ENCODE data around the gene CTPS2. TPM values are rescaled to one million over a fixed set of nuclear protein-coding genes. Genes with fewer than 3 reads are reported as not detected.

CTPS2 gene
- polyA plus RNA-seq, 3 donors: 1.4 to 3.4 (median 2.8) TPM

DNA sequence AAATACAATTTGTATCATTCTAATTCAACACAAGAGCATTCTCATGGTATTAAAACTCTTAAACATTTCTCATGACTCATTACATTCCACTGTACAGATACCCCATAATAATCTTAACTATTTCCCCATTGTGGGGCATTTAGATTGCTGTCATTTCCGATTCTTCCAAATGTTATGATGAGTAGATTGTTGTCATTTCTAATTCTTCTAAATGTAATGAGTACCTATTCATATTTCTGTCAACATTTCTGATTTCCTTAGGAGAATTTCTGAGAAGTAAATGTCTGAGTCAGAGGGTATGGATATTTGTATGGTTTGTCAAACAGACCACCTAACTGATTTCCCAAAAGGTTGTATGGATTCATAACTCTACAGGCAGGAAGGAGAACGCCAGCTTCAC lies 54.2 kb downstream of the CTPS2 start:
- H2AFZ ChIP-seq (ENCODE audit: insufficient read depth, low read depth, low read length, poor library complexity, severe bottlenecking): no peak overlapping the region
- no peaks in the 10 kb centered on the region for H3K9me3 Mint-ChIP-seq
- H3K9me3 ChIP-seq (replicated peaks in 1 of 2; ENCODE audit: control insufficient read depth in 1 of 2, insufficient read depth in 1 of 2, low read length in 2 of 2): no peaks in the 10 kb centered on the region
- H3K4me2 ChIP-seq (replicated peaks; ENCODE audit: extremely low read depth, low read length, poor library complexity, severe bottlenecking): no peak overlapping the region
- WGBS (ENCODE audit: insufficient coverage): no CpG with 5 or more reads among the region's 2 CpGs
- no peaks in the 10 kb centered on the region for H3K79me2 ChIP-seq (ENCODE audit: insufficient read depth, low read length)
- H3K27me3 Mint-ChIP-seq (ENCODE audit: low read depth in 3 of 3): peaks cover 0 to 23% (median 0%) of the 10 kb centered on the region in 3 donors
- no peaks in the 10 kb centered on the region for H4K20me1 ChIP-seq (ENCODE audit: insufficient read depth, low read length)
- no peak overlapping the region for H3K27ac ChIP-seq (ENCODE audit: low read depth in 1 of 2, low read length in 2 of 2)
- H3K27me3 ChIP-seq (ENCODE audit: control insufficient read depth in 2 of 2, insufficient read depth in 2 of 2, low read length in 2 of 2): peaks cover 0 to 9% of the 10 kb centered on the region in 2 donors
- intact Hi-C loops (cut with micrococcal nuclease): no loop called here
- H3K4me3 Mint-ChIP-seq: no peak overlapping the region
- TF ChIP-seq, protein P1, sequence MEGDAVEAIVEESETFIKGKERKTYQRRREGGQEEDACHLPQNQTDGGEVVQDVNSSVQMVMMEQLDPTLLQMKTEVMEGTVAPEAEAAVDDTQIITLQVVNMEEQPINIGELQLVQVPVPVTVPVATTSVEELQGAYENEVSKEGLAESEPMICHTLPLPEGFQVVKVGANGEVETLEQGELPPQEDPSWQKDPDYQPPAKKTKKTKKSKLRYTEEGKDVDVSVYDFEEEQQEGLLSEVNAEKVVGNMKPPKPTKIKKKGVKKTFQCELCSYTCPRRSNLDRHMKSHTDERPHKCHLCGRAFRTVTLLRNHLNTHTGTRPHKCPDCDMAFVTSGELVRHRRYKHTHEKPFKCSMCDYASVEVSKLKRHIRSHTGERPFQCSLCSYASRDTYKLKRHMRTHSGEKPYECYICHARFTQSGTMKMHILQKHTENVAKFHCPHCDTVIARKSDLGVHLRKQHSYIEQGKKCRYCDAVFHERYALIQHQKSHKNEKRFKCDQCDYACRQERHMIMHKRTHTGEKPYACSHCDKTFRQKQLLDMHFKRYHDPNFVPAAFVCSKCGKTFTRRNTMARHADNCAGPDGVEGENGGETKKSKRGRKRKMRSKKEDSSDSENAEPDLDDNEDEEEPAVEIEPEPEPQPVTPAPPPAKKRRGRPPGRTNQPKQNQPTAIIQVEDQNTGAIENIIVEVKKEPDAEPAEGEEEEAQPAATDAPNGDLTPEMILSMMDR (IDR thresholded peaks at IDR 0.05): no peak
- no peaks in the 10 kb centered on the region for H3K36me3 ChIP-seq (replicated peaks in 1 of 2; ENCODE audit: control insufficient read depth in 1 of 2, insufficient read depth in 2 of 2, low read length in 2 of 2)
- H3K27ac Mint-ChIP-seq: no peak overlapping the region
- H3K9ac ChIP-seq (ENCODE audit: insufficient read depth, low read length, poor library complexity, severe bottlenecking): no peak overlapping the region
- peaks cover 1 to 3% of the 10 kb centered on the region in 2 donors for H3K36me3 Mint-ChIP-seq
- no peaks in the 10 kb centered on the region for H3K4me1 ChIP-seq (ENCODE audit: control insufficient read depth in 1 of 2, insufficient read depth in 2 of 2, low read length in 2 of 2)
- no peak overlapping the region for H3K4me3 ChIP-seq (replicated peaks in 1 of 3; ENCODE audit: low read depth in 2 of 3, low read length in 3 of 3)
- DNase-seq: no peak
- no peaks in the 10 kb centered on the region for H3K4me1 Mint-ChIP-seq

DNA sequence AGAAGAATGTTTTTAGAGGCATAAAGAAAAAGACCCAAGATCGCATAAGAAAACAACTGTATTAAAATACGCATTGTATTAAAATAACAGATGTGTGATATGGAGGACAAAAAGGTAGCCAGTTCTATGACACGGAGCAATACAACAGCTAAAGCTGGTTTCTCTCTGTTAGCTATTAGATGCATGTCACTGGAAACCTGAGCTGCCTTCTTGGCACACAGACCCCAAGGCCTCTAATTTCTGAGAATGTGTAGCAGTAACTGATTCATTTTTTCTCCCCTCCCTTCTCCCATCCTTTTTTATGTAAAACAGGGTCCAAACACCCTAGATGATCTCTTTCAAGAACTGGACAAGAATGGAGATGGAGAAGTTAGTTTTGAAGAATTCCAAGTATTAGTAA lies 58.4 kb downstream of the CTPS2 start:
- peaks cover 0 to 2% (median 0%) of the 10 kb centered on the region in 7 donors for H3K9me3 Mint-ChIP-seq
- H3K4me3 Mint-ChIP-seq: no peak overlapping the region
- Histone ChIP-seq H3K9me3 (replicated peaks in 1 of 2; ENCODE audit: control insufficient read depth in 1 of 2, insufficient read depth in 1 of 2, low read length in 2 of 2) (no peaks in the 10 kb centered on the region), H4K20me1 (ENCODE audit: insufficient read depth, low read length) (no peaks in the 10 kb centered on the region), H3K79me2 (ENCODE audit: insufficient read depth, low read length) (no peaks in the 10 kb centered on the region), H3K27ac (ENCODE audit: low read depth in 1 of 2, low read length in 2 of 2) (no peak overlapping the region), H2AFZ (ENCODE audit: insufficient read depth, low read depth, low read length, poor library complexity, severe bottlenecking) (no peak overlapping the region), H3K9ac (ENCODE audit: insufficient read depth, low read length, poor library complexity, severe bottlenecking) (no peak overlapping the region), H3K4me3 (replicated peaks in 1 of 3; ENCODE audit: low read depth in 2 of 3, low read length in 3 of 3) (no peak overlapping the region), H3K4me2 (replicated peaks; ENCODE audit: extremely low read depth, low read length, poor library complexity, severe bottlenecking) (no peak overlapping the region), H3K4me1 (ENCODE audit: control insufficient read depth in 1 of 2, insufficient read depth in 2 of 2, low read length in 2 of 2) (no peaks in the 10 kb centered on the region), H3K36me3 (replicated peaks in 1 of 2; ENCODE audit: control insufficient read depth in 1 of 2, insufficient read depth in 2 of 2, low read length in 2 of 2) (no peaks in the 10 kb centered on the region), H3K27me3 (ENCODE audit: control insufficient read depth in 2 of 2, insufficient read depth in 2 of 2, low read length in 2 of 2) (peaks cover 0 to 7% of the 10 kb centered on the region in 2 donors)
- no CpG with 5 or more reads among the region's 3 CpGs for WGBS (ENCODE audit: insufficient coverage)
- H3K36me3 Mint-ChIP-seq: peaks cover 1 to 3% of the 10 kb centered on the region in 2 donors
- peaks cover 0 to 21% (median 0%) of the 10 kb centered on the region in 3 donors for H3K27me3 Mint-ChIP-seq (ENCODE audit: low read depth in 3 of 3)
- TF ChIP-seq, protein P1 (IDR thresholded peaks at IDR 0.05): no peak
- H3K27ac Mint-ChIP-seq: no peak overlapping the region
- no peaks in the 10 kb centered on the region for H3K4me1 Mint-ChIP-seq
- intact Hi-C loops (cut with micrococcal nuclease): no loop called here
- DNase-seq: no peak

Measured in CD14-positive monocyte (primary cell).